Body of pancreas (tissue), 4 donors: ENCODE measurements around the gene SLC17A9. TPM values are rescaled to one million over a fixed set of nuclear protein-coding genes. Genes with fewer than 3 reads are reported as not detected.
"Not testable (repeated sequence)": the region's sequence is repeated elsewhere in the genome, so short reads cannot be mapped to it uniquely, and the experiment has no call there.

Experiments used
- ATAC-seq: fragments of 150-250 bp; one replicate; pipeline ENCODE4 v1.9.1; 2016
- DNase-seq, 4 donors: peaks; one replicate each; pipeline ENCODE4 v3.0.0-alpha.2; 2019
- H3K27ac ChIP-seq, 4 donors: fragments of 200-600 bp; sonication (generic); 1 replicate in 3 of 4; 2 replicates in 1 of 4; pipeline versions ENCODE4 v1.5.1 to v1.6.1; 2016 to 2019; ENCODE audit warnings: mild to moderate bottlenecking in 1 of 4, mixed read lengths in 1 of 4, moderate library complexity in 1 of 4
- H3K27me3 ChIP-seq, 2 donors: fragments of 200-600 bp; sonication (generic); one replicate each; pipeline ENCODE4 v1.6.0; 2016; ENCODE audit warnings: mild to moderate bottlenecking in 1 of 2
- H3K36me3 ChIP-seq, 2 donors: fragments of 200-600 bp; sonication (generic); replicated peaks in 1 of 2; 2 replicates each; pipeline ENCODE4 v1.5.1; 2016; ENCODE audit warnings: low read depth in 2 of 2; ENCODE audit not compliant: insufficient read depth in 1 of 2
- H3K4me1 ChIP-seq: fragments of 200-600 bp; sonication (generic); one replicate; pipeline ENCODE4 v1.6.0; 2016
- H3K4me3 ChIP-seq, 2 donors: fragments of 200-600 bp; sonication (generic); 1 replicate in 1 of 2; 2 replicates in 1 of 2; pipeline ENCODE4 v1.5.1; 2016 to 2019
- H3K9me3 ChIP-seq, 3 donors: fragments of 200-600 bp; sonication (generic); 1 replicate in 2 of 3; 2 replicates in 1 of 3; pipeline ENCODE4 v1.5.1; 2016
- CTCF ChIP-seq, 7 experiments: fragments of 450-650 bp in 4 of 7; fragments of 200-600 bp in 3 of 7; sonication (generic) in 3 of 7; IDR thresholded peaks; one replicate each; pipeline ENCODE4 v1.5.1; 2016 to 2019; ENCODE audit warnings: antibody characterized with exemption in 7 of 7
- POLR2A ChIP-seq, 3 donors: fragments of 450-650 bp; IDR thresholded peaks; one replicate each; pipeline ENCODE4 v1.6.1; 2016; ENCODE audit warnings: antibody characterized with exemption in 3 of 3, mild to moderate bottlenecking in 2 of 3
- WGBS, 2 donors: methylation state at CpG; one replicate each; pipeline ENCODE4 v1.1.5; 2017; 5-methylcytosine and 5-hydroxymethylcytosine counted together
- intact Hi-C: fragments of 100-400 bp; cut with DNase I; formaldehyde crosslinking; loops from one replicate; pipeline ENCODE4 v1.15.1; 2023
- total RNA-seq, 2 donors: library from RNA; depleted of rRNA; stranded (reverse); fragments of >200 nt; gene quantifications; one replicate each; pipeline ENCODE4 v1.1.0, GENCODE V29; 2016

Gene SLC17A9
- total RNA-seq, 2 donors from 2014 or later = 0.78 to 4.9 TPM

- WGBS, 2 donors = 69 to 79% methylated on average over 9 to 10 of the region's 10 CpGs
- DNase-seq (no peak), ATAC-seq (no peak)
- Histone ChIP-seq H3K4me3 (no peak overlapping the region), H3K27ac (no peak overlapping the region), H3K36me3 (no peaks in the 10 kb centered on the region), H3K27me3 (no peaks in the 10 kb centered on the region), H3K4me1 (peaks cover 93% of the 10 kb centered on the region), H3K9me3 (no peaks in the 10 kb centered on the region)
- no peak for TF ChIP-seq POLR2A (IDR thresholded peaks at IDR 0.05)
- TF ChIP-seq CTCF (IDR thresholded peaks at IDR 0.05) = no peak
- intact Hi-C loops = no loop called here
Observed at GRCh38 chr20:62920039-62920645, 32.4 kb upstream of the SLC17A9 start.

GRCh38 chr20:62921119-62921687, 31.3 kb upstream of the SLC17A9 start:
- no peaks in the 10 kb centered on the region for H3K36me3 ChIP-seq
- H3K9me3 ChIP-seq = no peaks in the 10 kb centered on the region
- H3K4me1 ChIP-seq = peaks cover 83% of the 10 kb centered on the region
- 36% methylated on average over 8 of the region's 8 CpGs for WGBS, 2 donors
- DNase-seq = peak; percentile 48 to 67 (median 63)
- no peak overlapping the region for H3K4me3 ChIP-seq
- peak; percentile 53 for ATAC-seq
- TF ChIP-seq POLR2A (IDR thresholded peaks at IDR 0.05) = no peak
- TF ChIP-seq CTCF (IDR thresholded peaks at IDR 0.05) = peak; percentile 9 to 64 (median 54)
- intact Hi-C loops = no loop called here
- H3K27me3 ChIP-seq = no peaks in the 10 kb centered on the region
- H3K27ac ChIP-seq = peak overlapping the region in 2 of 4 donors; percentile 31 to 40

GRCh38 chr20:62922451-62922921, 30.0 kb upstream of the SLC17A9 start:
- Histone ChIP-seq H3K36me3 (no peaks in the 10 kb centered on the region), H3K4me3 (no peak overlapping the region), H3K27ac (peak overlapping the region in 3 of 4 donors; percentile 92 to 98 (median 97)), H3K9me3 (no peaks in the 10 kb centered on the region), H3K27me3 (no peaks in the 10 kb centered on the region), H3K4me1 (peaks cover 82% of the 10 kb centered on the region)
- DNase-seq = no peak
- no peak for TF ChIP-seq POLR2A (IDR thresholded peaks at IDR 0.05)
- TF ChIP-seq CTCF (IDR thresholded peaks at IDR 0.05) = no peak
- 63 to 74% methylated on average over 12 to 14 of the region's 14 CpGs for WGBS, 2 donors
- intact Hi-C loops = no loop called here
- ATAC-seq = no peak

GRCh38 chr20:62923059-62923668, 29.3 kb upstream of the SLC17A9 start:
- WGBS, 2 donors = 43 to 46% methylated on average over 17 of the region's 17 CpGs
- Histone ChIP-seq H3K4me1 (peaks cover 82% of the 10 kb centered on the region), H3K27ac (peak overlapping the region in 3 of 4 donors; percentile 92 to 98 (median 97))
- DNase-seq = peak; percentile 58 to 71 (median 64)
- H3K4me3 ChIP-seq, H3K36me3 ChIP-seq, ATAC-seq, intact Hi-C loops, H3K27me3 ChIP-seq, H3K9me3 ChIP-seq: not testable (repeated sequence)
- TF ChIP-seq POLR2A (IDR thresholded peaks at IDR 0.05) = peak in 2 of 3 donors; percentile 41 to 48

GRCh38 chr20:62923669-62924441, 28.7 kb upstream of the SLC17A9 start:
- no peak for ATAC-seq
- 27 to 28% methylated on average over 7 of the region's 7 CpGs for WGBS, 2 donors
- no peaks in the 10 kb centered on the region for H3K9me3 ChIP-seq
- peak overlapping the region in 3 of 4 donors; percentile 92 to 98 (median 97) for H3K27ac ChIP-seq
- no peaks in the 10 kb centered on the region for H3K27me3 ChIP-seq
- no peak overlapping the region for H3K4me3 ChIP-seq
- TF ChIP-seq CTCF (IDR thresholded peaks at IDR 0.05) (no peak), POLR2A (IDR thresholded peaks at IDR 0.05) (no peak)
- no peak for DNase-seq
- H3K36me3 ChIP-seq = no peaks in the 10 kb centered on the region
- H3K4me1 ChIP-seq = peaks cover 82% of the 10 kb centered on the region
- intact Hi-C loops = no loop called here
